Upper lobe of right lung (tissue), 1 donor: Measurements from ENCODE around the gene GNAZ. TPM values are rescaled to one million over a fixed set of nuclear protein-coding genes. Genes with fewer than 3 reads are reported as not detected.

Experiments used
- ATAC-seq: fragments of 200-7000 bp; cut with Tn5 transposase; one replicate; pipeline ENCODE4 v1.9.1; 2020; ENCODE audit warnings: mild to moderate bottlenecking, moderate library complexity
- DNase-seq: peaks from one replicate; pipeline ENCODE4 v3.0.0-alpha.2; 2020
- H3K27ac ChIP-seq: fragments of 200-600 bp; one replicate; pipeline ENCODE4 v1.8.0; 2022
- H3K27me3 ChIP-seq: fragments of 200-600 bp; one replicate; pipeline ENCODE4 v1.8.0; 2022; ENCODE audit warnings: mild to moderate bottlenecking
- H3K36me3 ChIP-seq: fragments of 200-600 bp; one replicate; pipeline ENCODE4 v1.8.0; 2022
- H3K4me1 ChIP-seq: fragments of 200-600 bp; one replicate; pipeline ENCODE4 v1.8.0; 2022
- H3K4me3 ChIP-seq: fragments of 200-600 bp; one replicate; pipeline ENCODE4 v1.8.0; 2022; ENCODE audit warnings: mild to moderate bottlenecking
- H3K9me3 ChIP-seq: fragments of 200-600 bp; one replicate; pipeline ENCODE4 v1.8.0; 2022
- CTCF ChIP-seq: fragments of 200-600 bp; IDR thresholded peaks from one replicate; pipeline ENCODE4 v1.8.0; 2022; ENCODE audit warnings: antibody characterized with exemption
- intact Hi-C: fragments of 100-400 bp; cut with DNase I; formaldehyde crosslinking; loops from one replicate; pipeline ENCODE4 v1.11.0; 2022
- total RNA-seq: library from RNA; stranded (reverse); fragmentation: NEBNext Ultra II Directional; extraction: Animal tissue kit (Norgen Biotek cat#: 25700); gene quantifications from one replicate; pipeline ENCODE4 v1.2.1, GENCODE V29; 2021
- donor health status: DM: no; HTN: yes; CAD: no; lungs with severe emphysema.

The GNAZ gene
- total RNA-seq, 1 donor from 2014 or later, result 3.0 TPM

DNA sequence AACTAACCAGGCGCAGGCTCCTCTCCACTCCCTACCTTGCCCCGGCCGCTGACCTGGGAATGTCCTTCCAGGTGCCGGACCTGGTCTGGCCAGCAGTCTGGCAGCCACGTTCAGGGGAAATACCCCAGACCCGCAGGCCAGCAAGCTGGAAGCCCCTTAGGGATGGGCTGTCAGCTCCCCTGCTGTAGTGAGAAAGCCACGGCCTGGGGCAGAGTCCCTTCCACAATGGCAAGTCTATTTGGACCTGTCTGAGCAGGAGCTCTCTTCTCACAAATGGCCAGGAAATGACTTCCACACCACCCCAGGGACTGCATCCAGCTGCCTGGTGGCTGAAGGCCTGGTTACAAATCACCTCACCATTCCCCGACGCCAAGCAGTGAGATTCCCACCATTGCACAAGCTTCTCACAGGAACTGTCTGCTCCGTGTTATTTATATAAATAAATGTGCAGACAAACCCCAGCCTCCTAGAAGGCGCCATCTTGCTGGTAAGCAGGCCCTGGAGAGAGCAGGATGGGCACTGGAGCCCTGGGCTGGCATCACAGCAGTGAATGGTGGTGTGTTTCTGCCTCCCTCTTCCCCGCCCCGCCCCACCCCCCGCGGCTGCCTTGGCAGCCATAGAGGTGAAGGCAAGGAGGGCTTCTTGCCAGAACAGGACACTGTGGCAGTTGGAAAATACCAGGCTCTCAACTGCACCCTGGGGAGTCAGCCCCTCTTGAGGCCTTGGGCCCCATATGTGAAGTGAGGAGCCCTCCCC lies 47.8 kb downstream of the GNAZ start:
- TF ChIP-seq CTCF, result no peak
- no peak overlapping the region for H3K27ac ChIP-seq
- no peaks in the 10 kb centered on the region for H3K27me3 ChIP-seq
- ATAC-seq (no peak), DNase-seq (no peak)
- H3K4me3 ChIP-seq, result no peak overlapping the region
- no peaks in the 10 kb centered on the region for H3K9me3 ChIP-seq
- H3K4me1 ChIP-seq, result no peaks in the 10 kb centered on the region
- no peaks in the 10 kb centered on the region for H3K36me3 ChIP-seq
- intact Hi-C loops, result no loop called here

DNA sequence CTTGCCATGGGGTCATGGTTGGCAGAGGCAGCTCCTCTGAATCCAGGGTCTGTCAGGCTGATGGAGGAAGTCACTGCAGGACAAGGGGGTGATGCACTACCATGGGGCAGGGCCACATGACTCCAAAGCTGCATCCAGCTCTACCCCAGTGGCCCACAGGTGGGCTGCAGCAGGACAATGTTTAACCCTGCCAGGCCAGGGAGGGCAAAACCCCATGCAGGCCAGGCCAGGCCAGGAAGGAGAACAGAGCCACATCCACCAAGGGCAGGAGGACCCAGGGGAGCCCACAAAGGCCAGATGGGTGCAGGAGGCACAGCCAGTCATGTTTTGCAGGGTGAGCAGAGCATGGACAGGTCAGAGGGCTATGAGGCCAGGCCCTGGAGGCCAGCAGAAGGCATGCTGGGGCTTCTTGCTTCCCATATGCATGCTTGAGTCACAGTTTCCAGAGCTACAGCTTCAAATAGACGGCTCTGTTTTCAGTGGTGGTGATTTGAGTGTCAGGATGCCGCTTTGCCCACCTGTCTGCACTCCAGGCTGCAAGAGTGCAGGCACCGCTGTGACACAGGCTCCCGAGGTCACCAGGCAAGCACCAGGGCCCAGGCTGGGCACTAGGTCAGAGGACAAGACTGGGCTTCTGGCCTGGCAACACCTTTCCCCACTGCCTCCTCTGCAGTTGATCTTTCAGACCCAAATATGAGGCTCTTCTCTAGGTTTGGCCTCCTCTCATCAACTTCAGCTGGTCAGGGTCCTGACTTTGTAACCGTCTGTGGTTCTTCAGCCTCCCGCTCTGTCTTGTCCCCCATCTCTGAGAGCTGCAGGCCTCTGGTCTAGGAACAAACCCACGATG lies 48.6 kb downstream of the GNAZ start:
- no peaks in the 10 kb centered on the region for H3K9me3 ChIP-seq
- H3K4me1 ChIP-seq, result no peaks in the 10 kb centered on the region
- H3K36me3 ChIP-seq, result no peaks in the 10 kb centered on the region
- no peak for TF ChIP-seq CTCF
- no peak for DNase-seq
- intact Hi-C loops, result no loop called here
- H3K4me3 ChIP-seq, result no peak overlapping the region
- no peak overlapping the region for H3K27ac ChIP-seq
- H3K27me3 ChIP-seq, result no peaks in the 10 kb centered on the region
- no peak for ATAC-seq

- H3K4me3 ChIP-seq, result no peak overlapping the region
- H3K9me3 ChIP-seq, result no peaks in the 10 kb centered on the region
- intact Hi-C loops, result no loop called here
- TF ChIP-seq CTCF, result no peak
- DNase-seq (no peak), ATAC-seq (no peak)
- no peaks in the 10 kb centered on the region for H3K4me1 ChIP-seq
- H3K36me3 ChIP-seq, result no peaks in the 10 kb centered on the region
- no peaks in the 10 kb centered on the region for H3K27me3 ChIP-seq
- no peak overlapping the region for H3K27ac ChIP-seq
These were observed 49.4 kb downstream of the GNAZ start for GRCh38 chr22:23119494-23120414.

DNA sequence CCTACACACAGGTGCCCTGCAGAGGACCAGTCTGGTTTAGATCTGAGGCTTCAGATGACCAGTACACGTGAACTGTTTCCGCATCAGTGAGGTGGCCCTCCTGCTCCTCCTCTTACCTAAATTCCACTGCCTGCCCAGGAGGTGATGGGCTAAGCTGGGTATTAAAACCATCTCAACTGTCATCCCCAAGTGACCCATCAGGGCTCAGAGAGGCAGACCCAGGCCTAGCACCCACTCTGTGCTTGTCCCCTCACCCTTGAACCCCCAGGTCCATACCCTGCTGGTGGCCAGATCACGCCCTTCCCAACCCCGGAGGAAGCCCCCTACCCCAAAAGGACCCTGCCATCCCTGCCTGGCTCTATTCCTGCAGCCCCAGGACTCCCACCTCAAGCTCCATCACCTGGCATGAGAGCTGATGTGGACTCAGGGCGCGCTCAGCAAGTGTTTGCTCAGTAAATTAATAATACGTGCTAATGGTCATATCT lies 50.1 kb downstream of the GNAZ start:
- H3K27ac ChIP-seq, result no peak overlapping the region
- H3K27me3 ChIP-seq, result no peaks in the 10 kb centered on the region
- ATAC-seq (no peak), DNase-seq (no peak)
- no peaks in the 10 kb centered on the region for H3K4me1 ChIP-seq
- TF ChIP-seq CTCF, result no peak
- intact Hi-C loops, result no loop called here
- H3K36me3 ChIP-seq, result no peaks in the 10 kb centered on the region
- no peaks in the 10 kb centered on the region for H3K9me3 ChIP-seq
- H3K4me3 ChIP-seq, result no peak overlapping the region

DNA sequence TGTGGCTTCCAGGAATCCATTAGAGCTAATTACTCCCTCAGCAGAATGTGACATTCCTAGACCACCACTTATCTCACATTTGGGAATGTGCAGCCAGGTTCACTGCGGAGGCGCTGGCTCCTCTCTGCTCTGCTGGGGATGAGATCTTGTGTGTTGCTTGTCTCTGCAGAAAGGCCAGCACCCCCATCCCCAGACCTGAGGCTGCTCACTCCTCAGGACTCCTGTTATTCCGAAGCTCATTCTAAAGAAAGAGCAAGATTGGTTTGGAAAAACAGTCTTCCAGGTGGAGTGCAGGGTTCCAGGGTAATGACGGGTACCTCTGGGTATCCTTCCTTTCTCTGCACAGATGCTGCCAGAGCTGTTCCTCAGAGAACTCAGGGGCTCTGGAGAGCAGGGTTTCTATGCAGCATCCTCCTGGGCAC lies 50.7 kb downstream of the GNAZ start:
- no peak overlapping the region for H3K4me3 ChIP-seq
- no peak for TF ChIP-seq CTCF
- H3K4me1 ChIP-seq, result no peaks in the 10 kb centered on the region
- no peaks in the 10 kb centered on the region for H3K27me3 ChIP-seq
- DNase-seq (no peak), ATAC-seq (no peak)
- intact Hi-C loops, result no loop called here
- H3K9me3 ChIP-seq, result no peaks in the 10 kb centered on the region
- no peaks in the 10 kb centered on the region for H3K36me3 ChIP-seq
- H3K27ac ChIP-seq, result no peak overlapping the region
